Hepatocyte (in vitro differentiated cells): ENCODE data around the gene RBM39. TPM values are rescaled to one million over a fixed set of nuclear protein-coding genes. Genes with fewer than 3 reads are reported as not detected.

Experiments
- DNase-seq: peaks from one replicate; pipeline ENCODE4 v3.0.0-alpha.2; 2016; ENCODE audit warnings: low spot score
- H2AFZ ChIP-seq: fragments of 200-600 bp; sonication (generic); 2 replicates; pipeline ENCODE4 v1.6.0; 2016; ENCODE audit warnings: antibody characterized with exemption, mild to moderate bottlenecking
- H3K27ac ChIP-seq: fragments of 200-600 bp; sonication (generic); 2 replicates; pipeline ENCODE4 v1.5.1; 2016; ENCODE audit warnings: mild to moderate bottlenecking
- H3K27me3 ChIP-seq: fragments of 200-600 bp; sonication (generic); 2 replicates; pipeline ENCODE4 v1.6.1; 2016
- H3K36me3 ChIP-seq: fragments of 200-600 bp; sonication (generic); replicated peaks from 2 replicates; pipeline ENCODE4 v1.5.1; 2016; ENCODE audit warnings: low read depth; ENCODE audit not compliant: insufficient read depth
- H3K4me1 ChIP-seq: fragments of 200-600 bp; sonication (generic); 2 replicates; pipeline ENCODE4 v1.5.1; 2016; ENCODE audit warnings: mild to moderate bottlenecking, moderate library complexity; ENCODE audit not compliant: insufficient read depth
- H3K4me2 ChIP-seq: fragments of 200-600 bp; sonication (generic); 2 replicates; pipeline ENCODE4 v1.6.0; 2016
- H3K4me3 ChIP-seq: fragments of 200-600 bp; sonication (generic); 2 replicates; pipeline ENCODE4 v1.5.1; 2016; ENCODE audit warnings: mild to moderate bottlenecking
- H3K79me2 ChIP-seq: fragments of 200-600 bp; sonication (generic); 2 replicates; pipeline ENCODE4 v1.6.0; 2017; ENCODE audit warnings: mild to moderate bottlenecking
- H3K9me2 ChIP-seq: fragments of 200-600 bp; sonication (generic); replicated peaks from 2 replicates; pipeline ENCODE4 v1.6.0; 2017; ENCODE audit warnings: mild to moderate bottlenecking; ENCODE audit not compliant: insufficient read depth
- H3K9me3 ChIP-seq: fragments of 200-600 bp; sonication (generic); 2 replicates; pipeline ENCODE4 v1.5.1; 2016; ENCODE audit warnings: low read depth, mild to moderate bottlenecking
- H4K20me1 ChIP-seq: fragments of 200-600 bp; sonication (generic); 2 replicates; pipeline ENCODE4 v1.6.0; 2016; ENCODE audit warnings: mild to moderate bottlenecking; ENCODE audit not compliant: insufficient read depth, poor library complexity, severe bottlenecking
- EZH2 ChIP-seq: fragments of 200-600 bp; sonication (generic); IDR thresholded peaks from 2 replicates; pipeline ENCODE4 v1.6.1; 2016; ENCODE audit warnings: antibody characterized with exemption, mild to moderate bottlenecking, borderline replicate concordance
- EZH2phosphoT487 ChIP-seq: fragments of 200-600 bp; sonication (generic); IDR thresholded peaks from one replicate; pipeline ENCODE4 v1.6.1; 2018; ENCODE audit warnings: antibody characterized with exemption, mild to moderate bottlenecking, low read depth, moderate library complexity; ENCODE audit not compliant: unreplicated experiment, severe bottlenecking
- WGBS: methylation state at CpG from one replicate; pipeline ENCODE4 v1.1.6; 2016; ENCODE audit warnings: low lambda C conversion rate; ENCODE audit errors: missing lambda C conversion rate; 5-methylcytosine and 5-hydroxymethylcytosine counted together
- polyA plus RNA-seq: library from polyadenylated mRNA; unstranded; fragments of >200 nt; fragmentation: Nextera tagmentation; extraction: Ambion mirVana; gene quantifications from 2 replicates; pipeline ENCODE4 v1.2.1, GENCODE V29; 2016
- total RNA-seq: library from RNA; depleted of rRNA; stranded (reverse); fragments of >200 nt; gene quantifications from 2 replicates; pipeline ENCODE4 v1.2.3, GENCODE V29; 2014
- TF ChIP-seq, protein P1 (sequence below): fragments of 200-600 bp; sonication (generic); IDR thresholded peaks from 2 replicates; pipeline ENCODE4 v1.5.1; 2016; ENCODE audit warnings: antibody characterized with exemption, mild to moderate bottlenecking; ENCODE audit not compliant: poor library complexity

Gene RBM39
- total and polyA plus RNA-seq, 2 experiments from 2014 or later, result 200 to 423 TPM

DNA sequence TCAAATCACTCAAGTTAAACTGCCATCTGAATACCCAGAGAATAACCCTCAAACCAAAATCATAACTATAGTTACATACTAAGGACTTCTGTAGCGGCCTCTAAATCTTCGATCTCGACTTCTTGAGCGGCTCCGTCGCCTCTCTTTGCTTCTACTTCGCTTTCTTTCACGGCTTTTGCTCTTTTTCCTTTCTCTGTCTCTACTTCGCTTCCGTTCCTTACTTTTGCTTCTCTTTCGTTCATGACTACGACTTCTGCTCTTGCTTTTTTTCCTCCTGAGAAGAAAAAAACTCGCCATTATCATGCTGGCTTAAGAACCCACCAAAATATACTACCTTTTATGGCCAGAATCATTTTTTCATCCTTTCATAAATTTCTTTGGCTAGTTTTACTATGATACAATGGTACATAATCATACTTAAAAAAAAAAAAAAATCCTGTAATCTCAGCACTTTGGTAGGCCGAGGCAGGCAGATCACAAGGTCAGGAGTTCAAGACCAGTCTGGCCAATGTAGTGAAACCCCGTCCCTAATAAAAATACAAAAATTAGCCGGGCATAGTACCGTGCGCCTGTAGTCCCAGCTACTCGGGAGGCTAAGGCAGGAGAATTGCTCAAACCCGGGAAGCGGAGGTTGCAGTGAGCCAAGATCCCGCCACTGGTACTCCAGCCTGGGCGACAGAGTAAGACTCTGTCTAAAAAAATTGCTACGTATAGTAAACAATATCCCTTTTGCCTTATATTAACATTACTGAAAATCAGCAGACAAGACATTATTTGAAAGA is 10.0 kb downstream of the RBM39 start:
- Histone ChIP-seq H3K9me2 (no peaks in the 10 kb centered on the region), H3K79me2 (peaks cover 100% of the 10 kb centered on the region), H3K27ac (no peak overlapping the region), H3K36me3 (peaks cover 5% of the 10 kb centered on the region), H4K20me1 (peaks cover 99% of the 10 kb centered on the region), H2AFZ (no peak overlapping the region), H3K4me1 (peaks cover 23% of the 10 kb centered on the region), H3K4me2 (peak overlapping the region; percentile 19), H3K9me3 (no peaks in the 10 kb centered on the region), H3K27me3 (no peaks in the 10 kb centered on the region), H3K4me3 (no peak overlapping the region)
- no peak for TF ChIP-seq EZH2
- 94% methylated on average over 24 of the region's 24 CpGs for WGBS
- no peak for DNase-seq

DNA sequence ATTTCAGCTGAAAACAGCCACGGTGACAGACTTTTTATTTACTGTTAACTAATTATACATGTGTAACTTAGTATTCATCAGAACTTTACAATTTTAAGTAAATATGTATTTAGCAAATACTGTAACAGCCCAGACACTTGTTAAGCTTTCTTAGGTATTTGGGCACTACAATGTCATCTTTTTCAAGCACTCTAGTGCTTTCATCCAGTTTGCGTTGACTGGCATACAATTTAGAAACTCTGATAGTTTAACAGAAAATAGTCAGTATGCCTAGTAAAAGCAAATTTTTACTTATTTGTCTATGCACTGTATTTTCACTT is 10.6 kb downstream of the RBM39 start:
- TF ChIP-seq, protein P1, sequence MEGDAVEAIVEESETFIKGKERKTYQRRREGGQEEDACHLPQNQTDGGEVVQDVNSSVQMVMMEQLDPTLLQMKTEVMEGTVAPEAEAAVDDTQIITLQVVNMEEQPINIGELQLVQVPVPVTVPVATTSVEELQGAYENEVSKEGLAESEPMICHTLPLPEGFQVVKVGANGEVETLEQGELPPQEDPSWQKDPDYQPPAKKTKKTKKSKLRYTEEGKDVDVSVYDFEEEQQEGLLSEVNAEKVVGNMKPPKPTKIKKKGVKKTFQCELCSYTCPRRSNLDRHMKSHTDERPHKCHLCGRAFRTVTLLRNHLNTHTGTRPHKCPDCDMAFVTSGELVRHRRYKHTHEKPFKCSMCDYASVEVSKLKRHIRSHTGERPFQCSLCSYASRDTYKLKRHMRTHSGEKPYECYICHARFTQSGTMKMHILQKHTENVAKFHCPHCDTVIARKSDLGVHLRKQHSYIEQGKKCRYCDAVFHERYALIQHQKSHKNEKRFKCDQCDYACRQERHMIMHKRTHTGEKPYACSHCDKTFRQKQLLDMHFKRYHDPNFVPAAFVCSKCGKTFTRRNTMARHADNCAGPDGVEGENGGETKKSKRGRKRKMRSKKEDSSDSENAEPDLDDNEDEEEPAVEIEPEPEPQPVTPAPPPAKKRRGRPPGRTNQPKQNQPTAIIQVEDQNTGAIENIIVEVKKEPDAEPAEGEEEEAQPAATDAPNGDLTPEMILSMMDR, result no peak
- TF ChIP-seq EZH2 (no peak), EZH2phosphoT487 (no peak)
- Histone ChIP-seq H3K9me2 (no peaks in the 10 kb centered on the region), H3K9me3 (no peaks in the 10 kb centered on the region), H3K79me2 (peaks cover 100% of the 10 kb centered on the region), H4K20me1 (peaks cover 99% of the 10 kb centered on the region), H3K4me2 (peak overlapping the region; percentile 19), H3K27me3 (no peaks in the 10 kb centered on the region), H3K4me3 (no peak overlapping the region), H3K4me1 (peaks cover 23% of the 10 kb centered on the region), H3K27ac (no peak overlapping the region), H2AFZ (no peak overlapping the region), H3K36me3 (peaks cover 7% of the 10 kb centered on the region)
- 73% methylated on average over 2 of the region's 2 CpGs for WGBS
- DNase-seq, result no peak

DNA sequence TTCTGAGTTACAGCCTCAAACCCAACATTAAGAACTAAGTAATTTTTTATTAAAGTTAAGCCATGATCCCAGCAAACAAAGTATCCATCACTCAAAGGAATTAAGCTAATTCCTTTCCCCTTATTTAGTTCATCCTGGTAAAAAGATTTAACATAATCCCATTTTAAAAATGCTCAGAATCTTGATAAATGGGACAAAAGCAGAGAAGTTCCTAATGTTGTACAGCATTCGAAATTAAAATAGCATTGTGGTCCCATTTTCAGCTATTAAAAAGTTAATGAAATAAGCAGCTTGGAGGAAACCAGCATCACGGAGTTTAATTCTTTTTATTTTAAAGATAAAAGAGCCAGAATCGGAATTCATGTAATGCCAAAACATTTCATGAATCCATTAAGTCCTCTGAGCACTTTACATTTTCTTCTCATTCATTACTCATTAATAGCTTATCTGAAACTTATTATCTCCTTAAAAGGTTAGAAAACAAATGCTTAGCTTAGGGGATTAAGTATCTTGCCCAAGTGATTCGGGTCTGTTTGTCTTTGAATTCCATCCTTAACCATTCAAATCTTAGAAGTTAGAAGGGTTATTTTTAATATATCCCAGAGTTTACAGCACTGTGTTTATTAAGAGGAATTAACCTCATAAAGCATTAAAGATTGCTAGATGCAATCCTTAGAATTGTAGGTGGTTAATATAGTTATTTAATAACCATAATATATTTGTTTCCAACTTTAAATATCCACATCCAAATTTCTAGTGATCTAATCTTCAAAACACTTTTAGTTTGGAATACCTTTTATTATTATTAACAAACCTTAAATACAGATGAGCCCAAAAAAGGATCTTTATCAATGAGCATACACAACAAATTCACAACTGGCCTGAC is 11.2 kb downstream of the RBM39 start:
- Histone ChIP-seq H3K36me3 (peaks cover 6% of the 10 kb centered on the region), H2AFZ (no peak overlapping the region), H3K9me3 (no peaks in the 10 kb centered on the region), H3K4me3 (no peak overlapping the region), H3K27ac (no peak overlapping the region), H3K4me1 (peaks cover 21% of the 10 kb centered on the region), H3K27me3 (no peaks in the 10 kb centered on the region), H3K79me2 (peaks cover 100% of the 10 kb centered on the region), H4K20me1 (peaks cover 99% of the 10 kb centered on the region), H3K4me2 (peak overlapping the region; percentile 19), H3K9me2 (no peaks in the 10 kb centered on the region)
- no peak for DNase-seq
- TF ChIP-seq, protein P1, result no peak
- TF ChIP-seq EZH2 (no peak), EZH2phosphoT487 (no peak)
- 59% methylated on average over 4 of the region's 4 CpGs for WGBS
